ENCODE data around the gene CCNYL1. TPM values are rescaled to one million over a fixed set of nuclear protein-coding genes. Genes with fewer than 3 reads are reported as not detected.

CCNYL1 gene
- total and polyA plus RNA-seq, 2 donors, result 7.9 to 18.8 TPM

DNA sequence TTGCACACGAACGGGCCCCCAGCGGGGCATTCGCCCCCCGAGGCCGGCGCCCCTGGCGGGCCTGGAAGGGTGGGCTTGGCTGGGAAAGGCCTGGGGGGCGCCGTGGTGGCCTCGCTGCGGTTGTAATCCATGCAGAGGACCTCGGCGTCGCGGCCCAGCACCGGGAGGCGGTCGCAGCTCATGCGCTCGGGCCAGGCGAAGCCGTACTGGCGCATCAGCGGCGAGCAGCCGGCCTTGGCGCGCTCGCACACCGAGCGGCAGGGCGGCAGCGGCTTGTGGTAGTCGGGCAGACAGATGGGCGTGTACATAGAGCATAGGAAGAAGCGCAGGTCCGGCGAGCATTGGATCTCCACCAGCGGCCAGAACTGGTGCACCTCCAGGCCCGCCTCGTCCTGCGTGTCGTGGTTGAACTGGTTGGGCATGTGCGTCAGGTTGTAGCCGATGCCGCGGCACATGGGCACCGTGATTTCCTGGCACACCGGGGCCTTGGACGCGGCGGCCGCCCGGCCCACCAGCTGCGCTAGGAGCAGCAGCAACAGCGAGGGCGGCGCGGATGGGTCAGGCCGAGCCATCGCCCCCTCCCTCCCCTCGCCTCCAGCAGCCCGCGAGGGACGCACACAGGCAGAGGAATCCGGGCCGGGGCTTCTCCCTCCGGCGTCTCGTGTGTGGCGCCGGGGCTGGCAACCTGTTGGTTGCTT is 56.9 kb downstream of the CCNYL1 start:
- peaks cover 2% of the 10 kb centered on the region for H3K4me1 ChIP-seq (ENCODE audit: insufficient read depth)
- peak overlapping the region; percentile 73 for H3K4me3 ChIP-seq (ENCODE audit: low read depth, low read length)
- H3K36me3 ChIP-seq (ENCODE audit: insufficient read depth), result no peaks in the 10 kb centered on the region
- WGBS, result 2% methylated on average over 73 of the region's 73 CpGs
- DNase-seq (ENCODE audit: extremely low spot score), result no peak
- no peak overlapping the region for H3K27ac ChIP-seq (ENCODE audit: low read depth)

DNA sequence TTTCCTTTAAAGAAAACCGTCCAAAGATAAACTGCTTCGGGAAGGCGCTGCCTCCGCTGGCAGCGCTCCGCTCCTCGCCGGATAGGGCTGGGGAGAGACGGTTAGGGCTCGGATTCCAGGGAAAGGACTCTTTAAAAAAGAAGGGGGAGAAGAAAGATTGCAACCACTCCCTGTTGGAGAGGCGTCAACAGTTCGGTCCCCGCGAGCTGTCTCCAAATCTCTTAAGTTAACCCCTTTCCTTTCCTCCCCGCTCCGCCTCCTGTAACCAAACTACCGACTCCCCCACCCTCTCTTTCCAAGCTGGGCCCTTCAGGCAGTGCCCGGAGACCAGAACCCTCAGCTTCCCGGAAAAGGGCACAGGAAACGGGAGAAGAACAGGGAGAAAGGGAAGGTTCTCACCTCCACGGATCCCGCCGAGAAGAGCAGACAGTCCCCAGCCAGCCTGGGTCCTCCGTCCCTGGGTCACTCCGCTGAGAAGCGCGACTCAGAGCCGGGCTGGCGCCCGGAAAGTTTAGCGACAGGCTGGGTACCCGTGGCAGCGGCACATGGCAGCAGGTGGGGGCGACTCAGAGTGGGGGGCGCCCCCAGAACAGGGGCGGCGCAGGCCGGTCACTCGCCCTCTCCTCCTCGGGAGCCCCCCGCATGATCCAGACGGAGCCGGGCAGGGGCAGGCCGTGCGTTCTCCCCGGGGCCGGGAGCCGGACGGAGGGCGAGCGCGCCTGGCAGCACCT is 57.6 kb downstream of the CCNYL1 start:
- WGBS, result under 1% methylated on average over 52 of the region's 52 CpGs
- Histone ChIP-seq H3K27ac (ENCODE audit: low read depth) (no peak overlapping the region), H3K4me1 (ENCODE audit: insufficient read depth) (peaks cover 2% of the 10 kb centered on the region), H3K36me3 (ENCODE audit: insufficient read depth) (no peaks in the 10 kb centered on the region), H3K4me3 (ENCODE audit: low read depth, low read length) (peak overlapping the region; percentile 73)
- no peak for DNase-seq (ENCODE audit: extremely low spot score)

DNA sequence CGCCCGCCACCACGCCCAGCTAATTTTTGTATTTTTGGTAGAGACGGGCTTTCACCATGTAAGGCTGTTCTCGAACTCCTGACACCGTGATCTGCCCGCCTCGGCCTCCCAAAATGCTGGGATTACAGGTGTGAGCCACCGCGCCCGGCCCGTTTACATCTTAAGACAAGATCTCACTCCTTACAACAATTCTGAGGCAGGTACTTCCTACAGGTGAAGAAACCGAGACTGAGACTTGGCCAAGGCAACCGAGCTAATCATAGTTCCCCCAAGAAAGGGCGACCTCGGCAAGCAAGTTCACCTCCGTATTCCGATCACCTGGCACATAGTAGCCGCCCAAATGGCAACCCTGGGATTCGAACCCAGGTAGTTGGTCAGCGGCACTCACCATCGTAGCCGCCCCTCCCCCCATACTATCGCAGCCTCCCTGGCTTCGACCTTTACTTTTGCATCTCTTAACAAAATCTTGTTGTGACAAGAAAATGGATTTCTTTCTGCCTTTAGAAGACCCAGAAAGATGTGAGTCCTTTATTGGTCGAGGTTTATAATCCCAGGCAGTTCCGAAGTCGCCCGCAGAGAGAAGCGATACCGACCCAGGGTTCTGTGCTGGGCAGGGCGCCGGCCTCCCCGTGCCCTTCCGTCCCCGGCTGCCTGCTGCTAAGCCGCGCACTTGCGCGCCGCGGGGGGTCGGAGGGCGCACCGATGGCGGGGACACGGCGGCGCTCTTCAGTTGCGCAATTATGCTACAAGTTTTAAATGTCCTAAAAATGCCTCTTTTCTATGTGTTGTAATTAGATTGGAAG is 59.4 kb downstream of the CCNYL1 start:
- no peak for DNase-seq (ENCODE audit: extremely low spot score)
- peaks cover 2% of the 10 kb centered on the region for H3K4me1 ChIP-seq (ENCODE audit: insufficient read depth)
- peak overlapping the region; percentile 3 for H3K27ac ChIP-seq (ENCODE audit: low read depth)
- no peaks in the 10 kb centered on the region for H3K36me3 ChIP-seq (ENCODE audit: insufficient read depth)
- WGBS, result 22% methylated on average over 50 of the region's 50 CpGs
- H3K4me3 ChIP-seq (ENCODE audit: low read depth, low read length), result peak overlapping the region; percentile 73

DNA sequence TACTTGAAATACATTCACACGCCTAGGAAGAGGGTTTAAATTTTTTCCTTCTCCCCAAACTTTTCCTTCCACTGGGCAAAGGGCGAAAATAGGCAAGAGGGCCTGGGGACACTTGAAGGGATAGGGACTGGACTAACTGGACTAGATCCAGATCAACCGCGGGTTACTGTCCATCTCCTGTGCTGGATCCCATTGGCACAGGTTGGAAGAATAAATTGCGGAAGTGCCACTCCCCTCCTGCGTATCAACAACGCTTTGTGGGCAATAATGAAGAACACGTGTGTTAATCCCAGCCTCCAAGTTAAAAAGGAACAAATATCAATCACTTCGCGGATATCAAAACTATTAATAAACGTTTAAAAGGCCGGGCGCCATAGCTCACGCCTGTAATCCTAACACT is 60.0 kb downstream of the CCNYL1 start:
- no peak for DNase-seq (ENCODE audit: extremely low spot score)
- Histone ChIP-seq H3K36me3 (ENCODE audit: insufficient read depth) (no peaks in the 10 kb centered on the region), H3K4me3 (ENCODE audit: low read depth, low read length) (no peak overlapping the region), H3K4me1 (ENCODE audit: insufficient read depth) (peaks cover 2% of the 10 kb centered on the region), H3K27ac (ENCODE audit: low read depth) (no peak overlapping the region)
- 82% methylated on average over 14 of the region's 14 CpGs for WGBS

GRCh38 chr2:207772081-207772843 is 60.8 kb downstream of the CCNYL1 start:
- H3K4me1 ChIP-seq (ENCODE audit: insufficient read depth), result peaks cover 2% of the 10 kb centered on the region
- H3K27ac ChIP-seq (ENCODE audit: low read depth), result no peak overlapping the region
- 66% methylated on average over 13 of the region's 13 CpGs for WGBS
- no peaks in the 10 kb centered on the region for H3K36me3 ChIP-seq (ENCODE audit: insufficient read depth)
- H3K4me3 ChIP-seq (ENCODE audit: low read depth, low read length), result no peak overlapping the region
- DNase-seq (ENCODE audit: extremely low spot score), result no peak

- no peak overlapping the region for H3K27ac ChIP-seq (ENCODE audit: low read depth)
- no peaks in the 10 kb centered on the region for H3K36me3 ChIP-seq (ENCODE audit: insufficient read depth)
- WGBS, result 87% methylated on average over 13 of the region's 13 CpGs
- no peak overlapping the region for H3K4me3 ChIP-seq (ENCODE audit: low read depth, low read length)
- H3K4me1 ChIP-seq (ENCODE audit: insufficient read depth), result peaks cover 2% of the 10 kb centered on the region
- no peak for DNase-seq (ENCODE audit: extremely low spot score)
Measured at GRCh38 chr2:207772844-207773205, 61.4 kb downstream of the CCNYL1 start.

DNA sequence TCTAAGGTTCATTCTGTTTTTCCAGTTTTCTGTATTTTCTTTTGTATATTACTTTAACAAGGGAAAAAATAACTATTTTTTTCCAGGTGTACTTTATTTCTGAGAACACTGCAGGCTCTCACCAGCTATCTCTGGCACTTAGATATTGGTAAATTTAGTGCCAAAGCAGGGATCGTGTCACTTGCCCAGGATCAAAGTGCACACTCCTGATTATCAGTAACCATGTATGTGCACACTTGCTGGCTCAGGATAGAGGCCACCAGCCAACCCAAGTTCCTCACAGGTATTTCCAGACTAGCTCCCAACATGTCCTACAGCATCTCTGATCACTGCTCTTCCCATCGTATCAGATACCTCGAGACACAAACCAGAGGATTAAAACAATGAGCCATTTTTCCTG is 64.0 kb downstream of the CCNYL1 start:
- H3K4me1 ChIP-seq (ENCODE audit: insufficient read depth), result peaks cover 2% of the 10 kb centered on the region
- 81% methylated on average over 3 of the region's 3 CpGs for WGBS
- H3K4me3 ChIP-seq (ENCODE audit: low read depth, low read length), result no peak overlapping the region
- no peak for DNase-seq (ENCODE audit: extremely low spot score)
- H3K36me3 ChIP-seq (ENCODE audit: insufficient read depth), result no peaks in the 10 kb centered on the region
- H3K27ac ChIP-seq (ENCODE audit: low read depth), result no peak overlapping the region

GRCh38 chr2:207777124-207777523 is 65.7 kb downstream of the CCNYL1 start:
- no peaks in the 10 kb centered on the region for H3K4me1 ChIP-seq (ENCODE audit: insufficient read depth)
- H3K27ac ChIP-seq (ENCODE audit: low read depth), result no peak overlapping the region
- 92% methylated on average over 6 of the region's 6 CpGs for WGBS
- no peaks in the 10 kb centered on the region for H3K36me3 ChIP-seq (ENCODE audit: insufficient read depth)
- no peak overlapping the region for H3K4me3 ChIP-seq (ENCODE audit: low read depth, low read length)
- no peak for DNase-seq (ENCODE audit: extremely low spot score)

DNA sequence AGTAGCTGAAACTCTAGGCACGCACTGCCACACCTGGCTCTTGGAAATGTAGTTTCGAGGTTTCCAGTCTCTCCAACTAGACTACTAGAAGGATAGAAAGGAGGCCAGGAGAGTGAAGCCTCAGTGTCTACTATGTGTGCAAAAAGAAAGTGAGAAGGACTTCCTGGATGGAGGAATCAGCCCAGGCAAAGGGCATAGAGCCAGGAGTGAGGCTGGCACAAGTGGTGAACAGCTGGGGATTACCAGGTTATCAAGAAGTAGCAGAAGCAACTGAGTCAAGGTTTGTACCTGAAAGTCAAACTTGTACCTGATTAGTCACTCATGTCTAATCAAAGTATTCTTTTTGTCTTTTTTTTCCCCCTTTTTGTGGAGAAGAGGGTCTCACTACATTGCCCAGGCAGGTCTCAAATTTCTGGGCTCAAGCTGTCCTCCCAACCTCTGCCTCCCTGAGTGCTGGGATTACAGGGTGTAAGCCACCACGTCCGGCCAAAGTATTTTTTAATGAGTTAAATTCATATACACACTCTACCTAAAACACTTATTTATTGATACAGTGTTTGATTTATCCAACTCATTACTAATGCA is 67.0 kb downstream of the CCNYL1 start:
- Histone ChIP-seq H3K4me3 (ENCODE audit: low read depth, low read length) (no peak overlapping the region), H3K27ac (ENCODE audit: low read depth) (no peak overlapping the region), H3K4me1 (ENCODE audit: insufficient read depth) (no peaks in the 10 kb centered on the region), H3K36me3 (ENCODE audit: insufficient read depth) (no peaks in the 10 kb centered on the region)
- no peak for DNase-seq (ENCODE audit: extremely low spot score)
- WGBS, result 81% methylated on average over 4 of the region's 4 CpGs

DNA sequence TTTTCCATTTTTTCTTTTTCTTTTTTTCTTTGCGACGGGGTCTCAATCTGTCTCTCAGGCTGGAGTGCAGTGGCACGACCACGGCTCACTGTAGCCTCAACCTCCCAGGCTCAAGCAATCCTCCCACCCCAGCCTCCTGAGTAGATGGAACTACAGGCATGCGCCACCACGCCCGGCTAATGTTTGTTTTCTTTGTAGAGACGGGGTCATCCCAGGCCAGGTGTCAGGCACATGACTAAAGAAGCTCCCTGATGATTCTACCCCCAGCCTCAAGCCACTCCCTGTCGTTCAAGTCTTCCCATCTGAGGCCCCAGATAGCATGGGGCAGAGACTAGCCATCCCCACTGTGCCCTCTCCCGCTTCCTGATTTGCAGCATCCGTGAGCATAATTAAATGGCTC is 68.1 kb downstream of the CCNYL1 start:
- H3K4me1 ChIP-seq (ENCODE audit: insufficient read depth), result no peaks in the 10 kb centered on the region
- WGBS, result 86% methylated on average over 11 of the region's 11 CpGs
- no peak for DNase-seq (ENCODE audit: extremely low spot score)
- H3K36me3 ChIP-seq (ENCODE audit: insufficient read depth), result no peaks in the 10 kb centered on the region
- no peak overlapping the region for H3K4me3 ChIP-seq (ENCODE audit: low read depth, low read length)
- no peak overlapping the region for H3K27ac ChIP-seq (ENCODE audit: low read depth)

DNA sequence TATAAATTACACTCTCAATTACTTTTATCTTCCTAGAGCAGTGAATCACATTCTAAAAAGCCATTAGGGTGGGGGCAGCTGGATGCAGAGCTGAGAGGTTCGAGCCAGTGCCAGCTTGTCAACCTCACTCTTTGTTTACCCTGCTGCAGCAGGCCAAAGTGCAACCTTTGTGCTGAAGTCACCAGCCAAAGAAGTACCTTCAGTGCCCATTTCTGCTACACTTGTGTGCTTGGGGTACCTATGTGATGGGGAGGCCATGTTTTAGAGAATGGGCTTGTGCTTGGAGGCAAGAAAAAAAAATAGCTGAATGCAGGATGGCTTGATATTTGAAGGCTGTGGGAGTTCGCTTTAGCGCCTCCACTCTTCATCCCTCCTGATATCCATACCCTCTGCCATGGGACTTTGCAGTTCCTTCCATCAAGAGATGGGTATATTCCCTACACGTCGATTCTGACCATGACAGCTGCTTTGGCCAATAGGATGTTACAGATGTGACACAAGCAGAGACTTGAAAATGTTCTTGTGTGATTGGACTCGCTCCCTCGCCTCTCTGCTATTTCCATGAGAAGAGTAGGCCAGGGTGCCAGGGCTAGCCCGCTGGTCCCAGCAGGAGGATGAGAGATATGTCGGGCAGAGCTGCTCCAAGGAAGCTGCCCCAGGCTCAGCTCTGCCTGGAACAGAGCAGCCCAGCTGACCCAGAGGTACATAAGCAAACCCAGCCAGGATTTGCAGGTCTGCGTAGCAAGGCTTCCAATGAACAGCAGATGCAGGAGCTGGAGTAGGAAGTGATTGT is 71.0 kb downstream of the CCNYL1 start:
- no peaks in the 10 kb centered on the region for H3K36me3 ChIP-seq (ENCODE audit: insufficient read depth)
- H3K4me1 ChIP-seq (ENCODE audit: insufficient read depth), result no peaks in the 10 kb centered on the region
- no peak overlapping the region for H3K4me3 ChIP-seq (ENCODE audit: low read depth, low read length)
- no peak overlapping the region for H3K27ac ChIP-seq (ENCODE audit: low read depth)
- WGBS, result 80% methylated on average over 10 of the region's 10 CpGs
- no peak for DNase-seq (ENCODE audit: extremely low spot score)

DNA sequence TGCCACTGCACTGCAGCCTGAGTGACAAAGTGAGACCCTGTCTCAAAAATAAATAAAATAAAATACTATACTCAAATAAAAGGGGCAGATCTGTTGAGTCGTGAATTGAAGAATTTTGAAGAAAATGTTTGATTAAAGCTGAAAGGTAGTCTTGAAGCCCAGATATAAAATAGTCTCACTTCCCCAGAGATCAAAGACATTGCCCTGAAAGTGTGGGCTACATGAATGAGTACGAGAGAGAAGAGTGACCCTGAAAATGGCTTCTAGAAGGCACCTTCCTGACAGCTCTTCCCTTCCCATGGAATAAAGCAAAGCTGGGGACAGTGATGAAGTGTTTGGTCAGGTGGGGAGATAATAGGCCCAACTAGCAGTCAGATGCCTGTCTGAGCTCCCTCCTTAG is 72.1 kb downstream of the CCNYL1 start:
- DNase-seq (ENCODE audit: extremely low spot score), result no peak
- H3K4me1 ChIP-seq (ENCODE audit: insufficient read depth), result no peaks in the 10 kb centered on the region
- H3K36me3 ChIP-seq (ENCODE audit: insufficient read depth), result no peaks in the 10 kb centered on the region
- H3K27ac ChIP-seq (ENCODE audit: low read depth), result no peak overlapping the region
- no peak overlapping the region for H3K4me3 ChIP-seq (ENCODE audit: low read depth, low read length)
- WGBS, result 83% methylated on average over 2 of the region's 2 CpGs
